ENCODE data around the gene LBR.

The LBR gene

DNA sequence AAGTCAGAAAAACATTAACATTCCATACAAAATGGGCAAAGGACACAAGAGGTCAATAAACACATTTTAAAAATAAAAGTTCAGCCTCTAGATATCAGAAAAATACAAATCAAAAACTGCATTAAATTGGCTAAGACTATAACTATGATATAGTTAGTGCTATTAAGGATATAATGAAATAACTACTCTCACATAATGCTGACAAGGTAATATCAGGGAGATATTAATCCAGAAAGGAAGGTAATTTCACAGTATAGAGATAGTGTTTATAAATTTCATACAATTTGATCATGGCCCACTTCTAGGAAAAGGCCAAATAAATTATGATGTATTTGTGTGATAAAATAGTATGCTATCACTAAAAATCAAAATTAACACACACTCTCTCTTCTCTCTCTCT is 61.8 kb downstream of the LBR start:
- no peak for DNase-seq

DNA sequence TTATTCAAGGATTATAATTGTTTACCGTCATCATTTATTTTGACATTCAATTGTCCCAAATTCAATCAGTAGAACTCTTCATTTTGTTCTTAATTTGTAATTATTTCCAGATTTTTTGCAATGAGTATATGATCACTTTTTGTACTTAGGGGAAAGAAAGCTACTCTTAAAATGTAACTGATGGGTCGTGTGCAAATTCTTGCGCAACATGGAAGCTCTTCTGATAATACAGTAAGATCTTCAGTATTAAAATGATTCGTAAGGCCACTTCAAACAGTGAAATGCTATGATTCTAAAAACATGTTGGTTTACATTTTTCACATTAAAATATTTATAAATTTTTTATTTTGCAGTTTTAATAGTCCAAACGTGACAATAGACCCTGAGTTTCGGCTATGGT is 63.4 kb downstream of the LBR start:
- DNase-seq: no peak

DNA sequence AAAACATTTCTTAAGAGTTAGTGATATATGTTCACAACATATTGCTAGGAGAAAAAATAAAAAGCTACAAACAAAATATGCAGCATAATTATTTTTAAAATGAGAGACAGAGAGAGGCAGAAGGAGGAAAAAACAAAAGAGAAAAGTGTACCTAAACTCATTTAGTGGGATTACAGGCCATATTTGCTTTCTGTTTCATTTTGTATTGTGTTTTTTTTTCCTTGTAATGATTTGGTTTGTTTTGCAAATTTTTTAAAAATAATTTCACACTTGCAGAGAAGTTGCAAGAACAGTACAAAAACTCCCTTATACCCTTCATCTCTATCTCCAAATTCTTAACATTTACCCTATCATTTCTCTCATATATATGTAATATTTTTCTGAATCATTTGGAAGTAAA is 65.0 kb downstream of the LBR start:
- no peak for DNase-seq

DNA sequence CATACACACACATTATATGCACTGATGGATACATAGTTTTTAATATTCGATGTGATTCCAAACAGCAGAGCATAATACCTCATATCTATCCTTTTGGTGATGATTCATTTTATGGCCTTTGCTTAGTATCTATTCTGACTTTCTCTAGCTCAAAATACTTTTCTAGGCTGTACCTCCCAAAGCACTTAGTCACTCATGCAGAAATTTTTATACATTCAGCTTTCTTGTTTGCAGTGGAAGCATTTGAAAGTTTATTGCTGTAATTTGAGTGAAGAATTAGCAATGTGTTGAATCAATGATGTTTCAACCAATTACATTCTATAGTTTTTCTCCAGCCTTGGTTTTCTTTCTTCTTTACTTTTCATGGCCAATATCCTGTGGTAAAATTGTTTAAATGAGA is 66.7 kb downstream of the LBR start:
- DNase-seq: no peak

DNA sequence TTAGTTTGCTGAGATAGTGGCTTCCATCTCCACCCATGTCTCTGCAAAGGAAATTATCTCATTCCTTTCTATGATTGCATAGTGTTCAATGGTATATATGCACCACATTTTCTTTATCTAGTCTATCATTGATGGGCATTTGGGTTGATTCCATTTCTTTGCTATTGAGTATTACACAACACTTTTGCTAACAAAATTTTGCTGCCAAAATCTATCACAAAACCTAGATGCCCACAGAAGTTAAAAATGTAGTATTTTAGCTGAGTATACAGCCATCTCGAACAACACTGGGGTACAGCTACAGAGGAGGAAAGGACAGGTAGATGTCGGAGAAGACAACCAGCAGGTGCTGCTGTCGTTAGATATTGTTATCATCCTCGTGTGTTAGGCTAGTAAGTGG is 67.7 kb downstream of the LBR start:
- no peak for DNase-seq

DNA sequence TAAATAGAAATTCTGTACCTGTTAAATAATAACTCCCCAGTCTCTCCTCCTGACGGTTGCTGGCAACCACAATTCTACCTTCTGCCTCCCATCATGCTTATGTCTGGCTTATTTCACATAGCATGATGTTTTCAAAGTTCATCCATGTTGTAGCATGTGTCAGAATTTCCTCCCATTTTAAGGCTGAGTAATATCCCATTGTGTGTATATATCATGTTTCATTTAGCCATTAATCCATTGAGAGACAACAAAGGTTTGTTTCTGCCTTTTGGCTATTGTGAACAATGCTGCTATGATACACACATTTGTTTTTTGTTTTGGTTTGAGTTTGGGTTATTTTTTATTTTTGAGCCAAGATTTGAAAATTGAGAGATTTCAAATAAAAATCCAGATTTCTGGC is 72.0 kb downstream of the LBR start:
- DNase-seq: no peak

DNA sequence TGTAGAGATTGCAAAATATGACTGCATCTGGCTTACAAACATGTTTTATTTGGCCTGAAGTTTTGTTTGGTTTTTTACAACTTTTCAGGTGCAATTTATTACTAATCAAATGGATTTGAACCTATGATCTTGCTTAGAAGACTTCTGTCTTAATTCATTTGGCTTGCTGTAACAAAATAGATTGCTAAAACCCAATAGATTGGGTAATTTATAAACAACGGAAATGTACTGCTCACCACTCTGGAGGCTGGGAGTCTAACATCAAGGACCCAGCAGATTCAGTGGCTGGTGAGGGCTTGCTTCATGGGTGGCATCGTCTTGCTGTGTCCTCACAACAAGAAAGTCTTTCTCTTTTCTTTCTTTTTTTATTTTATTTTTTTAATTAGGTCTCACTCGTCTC is 72.9 kb downstream of the LBR start:
- DNase-seq: no peak

All from NCI-H345 (cell line).